NOMO-1 treated with dmso at 0.1 percent for 144 hours (cell line): Measurements from ENCODE around the gene SMAD6.

Experiments used
- DNase-seq: peaks from one replicate; lab custom pipeline; 2025; ENCODE audit not compliant: unreplicated experiment; lab: John Stamatoyannopoulos, UW

Gene SMAD6

DNA sequence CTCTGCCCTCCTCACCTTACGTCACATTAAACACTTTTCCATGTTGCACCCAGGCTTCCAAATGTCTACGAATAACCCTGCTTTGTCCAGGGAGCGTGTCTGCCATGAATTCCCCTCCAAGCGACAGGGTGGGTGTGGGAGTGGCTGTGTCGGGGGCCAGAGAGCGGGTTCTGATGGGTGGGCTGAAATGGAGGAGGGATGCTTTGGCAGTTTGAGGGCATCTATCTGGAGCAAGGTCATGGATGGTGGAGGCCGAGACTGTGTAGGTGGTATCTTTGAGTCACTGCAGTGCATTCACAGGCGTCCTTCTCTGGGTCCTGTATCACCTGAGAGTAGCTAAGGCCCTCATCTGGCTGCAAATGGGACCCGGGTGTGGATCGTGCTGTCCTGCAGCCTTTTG, 36.6 kb downstream of the SMAD6 start:
- DNase-seq, result no peak

DNA sequence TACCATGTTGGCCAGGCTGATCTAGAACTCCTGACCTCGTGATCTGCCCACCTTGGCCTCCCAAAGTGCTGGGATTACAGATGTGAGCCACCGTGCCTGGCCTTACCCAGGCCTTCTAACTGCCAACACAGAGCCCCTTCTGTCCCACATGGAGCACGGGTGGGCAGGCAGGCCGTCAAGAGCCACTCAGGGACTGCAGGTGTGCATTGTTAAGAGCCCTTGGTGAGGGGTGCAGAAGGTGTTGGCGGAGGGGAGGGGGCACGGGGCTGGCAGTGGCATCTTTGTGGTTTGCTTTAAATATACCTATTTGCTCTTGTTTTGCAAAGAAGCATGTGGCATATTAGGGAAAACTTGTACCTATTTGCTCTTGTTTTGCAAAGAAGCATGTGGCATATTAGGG, 37.3 kb downstream of the SMAD6 start:
- no peak for DNase-seq

- no peak for DNase-seq
Measured at GRCh38 chr15:66740802-66741201, 38.8 kb downstream of the SMAD6 start.

- no peak for DNase-seq
Measured at GRCh38 chr15:66741646-66742045, 39.6 kb downstream of the SMAD6 start.

DNA sequence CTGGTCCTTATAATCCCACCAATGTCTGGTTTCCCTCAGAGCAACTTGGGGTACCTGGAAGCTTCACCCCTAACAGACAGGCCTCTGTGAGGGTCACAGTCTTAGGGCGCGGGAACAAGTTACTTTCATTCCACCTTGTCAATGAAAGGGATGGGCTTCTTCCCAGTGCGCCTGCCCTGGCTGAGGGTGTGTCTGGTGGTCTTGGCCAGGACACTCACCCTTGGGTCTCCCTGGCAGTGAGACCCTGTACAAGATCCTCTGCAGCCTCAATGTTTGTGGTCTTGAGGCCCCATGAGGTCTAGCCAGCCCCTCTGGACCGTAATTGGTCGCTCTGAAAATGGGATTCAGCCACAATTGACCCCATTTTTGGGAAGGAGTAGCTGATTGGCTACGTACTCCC, 40.2 kb downstream of the SMAD6 start:
- DNase-seq, result no peak

DNA sequence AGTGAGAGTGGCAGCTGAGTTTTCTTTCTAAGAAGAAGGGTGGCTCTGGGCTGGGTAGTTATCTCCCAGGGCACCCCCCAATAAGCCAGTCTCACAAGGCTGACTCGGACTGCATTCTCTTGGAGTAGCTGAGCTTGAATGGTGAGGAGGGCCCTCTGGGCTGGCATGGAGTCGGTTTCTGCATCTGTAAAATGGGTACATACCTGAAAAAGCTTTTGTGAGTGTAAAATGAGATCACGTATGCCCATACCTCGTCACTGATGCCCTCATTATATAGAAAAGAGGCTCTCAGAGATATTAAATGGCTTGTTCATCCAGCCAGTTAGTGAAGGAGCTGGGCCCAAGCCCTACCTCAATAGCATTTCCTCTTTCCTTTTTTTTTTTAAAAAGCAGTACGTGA, 41.2 kb downstream of the SMAD6 start:
- no peak for DNase-seq

GRCh38 chr15:66743703-66744536, 41.9 kb downstream of the SMAD6 start:
- DNase-seq, result no peak

GRCh38 chr15:66744610-66745279, 42.7 kb downstream of the SMAD6 start:
- no peak for DNase-seq

DNA sequence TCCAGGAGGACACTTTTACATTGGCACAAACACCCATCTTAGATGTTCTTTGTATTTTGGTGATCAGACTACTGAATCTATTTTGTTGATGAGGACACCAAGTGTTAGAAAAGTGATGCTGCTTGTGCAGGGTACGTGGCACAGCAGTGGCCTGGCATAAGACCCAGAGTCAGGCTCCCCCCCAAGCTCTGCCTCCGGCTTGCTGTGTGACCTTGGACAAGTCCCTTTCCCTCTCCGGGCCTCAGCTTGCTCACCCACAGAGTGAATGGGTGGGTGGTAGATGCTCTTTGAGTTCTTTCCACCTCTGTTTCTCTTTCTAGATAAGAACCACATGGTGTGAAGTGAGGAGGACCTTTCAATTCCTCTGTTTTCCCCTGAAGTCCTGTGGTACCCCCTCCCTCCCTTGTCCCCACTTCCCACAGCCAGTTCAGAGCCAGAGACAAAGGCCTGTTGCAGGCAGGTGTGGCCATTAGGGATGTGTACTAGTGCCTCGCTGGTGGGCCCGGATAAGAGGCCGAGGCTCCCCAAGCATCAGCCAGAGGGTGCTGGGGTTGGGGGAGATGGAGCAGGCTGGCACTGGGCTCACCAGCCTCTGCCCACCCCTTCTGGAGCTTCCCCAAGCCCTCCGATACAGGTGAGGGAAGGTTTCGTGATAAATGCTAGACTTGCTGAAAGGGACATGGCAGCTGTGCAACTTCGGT, 43.6 kb downstream of the SMAD6 start:
- DNase-seq, result no peak

DNA sequence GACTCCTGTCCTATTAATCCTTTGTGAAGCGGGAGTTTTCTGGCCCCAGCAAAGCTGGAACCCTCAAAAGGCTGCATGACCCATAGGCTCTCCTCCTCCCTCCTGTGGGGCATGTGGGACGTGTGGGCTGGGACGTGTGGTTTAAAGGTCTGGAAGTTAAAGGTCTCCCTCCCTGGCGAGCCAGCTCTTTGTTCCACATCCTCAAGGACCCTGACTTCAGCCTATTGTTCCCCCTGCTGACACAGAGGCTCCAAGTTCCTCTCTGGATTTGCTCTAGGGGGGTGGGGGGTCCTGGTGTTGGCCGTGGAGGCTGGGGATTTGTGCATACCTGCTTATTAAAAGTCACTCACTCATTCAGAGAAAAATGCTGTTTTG, 44.2 kb downstream of the SMAD6 start:
- no peak for DNase-seq

GRCh38 chr15:66747223-66747622, 45.2 kb downstream of the SMAD6 start:
- DNase-seq, result no peak

DNA sequence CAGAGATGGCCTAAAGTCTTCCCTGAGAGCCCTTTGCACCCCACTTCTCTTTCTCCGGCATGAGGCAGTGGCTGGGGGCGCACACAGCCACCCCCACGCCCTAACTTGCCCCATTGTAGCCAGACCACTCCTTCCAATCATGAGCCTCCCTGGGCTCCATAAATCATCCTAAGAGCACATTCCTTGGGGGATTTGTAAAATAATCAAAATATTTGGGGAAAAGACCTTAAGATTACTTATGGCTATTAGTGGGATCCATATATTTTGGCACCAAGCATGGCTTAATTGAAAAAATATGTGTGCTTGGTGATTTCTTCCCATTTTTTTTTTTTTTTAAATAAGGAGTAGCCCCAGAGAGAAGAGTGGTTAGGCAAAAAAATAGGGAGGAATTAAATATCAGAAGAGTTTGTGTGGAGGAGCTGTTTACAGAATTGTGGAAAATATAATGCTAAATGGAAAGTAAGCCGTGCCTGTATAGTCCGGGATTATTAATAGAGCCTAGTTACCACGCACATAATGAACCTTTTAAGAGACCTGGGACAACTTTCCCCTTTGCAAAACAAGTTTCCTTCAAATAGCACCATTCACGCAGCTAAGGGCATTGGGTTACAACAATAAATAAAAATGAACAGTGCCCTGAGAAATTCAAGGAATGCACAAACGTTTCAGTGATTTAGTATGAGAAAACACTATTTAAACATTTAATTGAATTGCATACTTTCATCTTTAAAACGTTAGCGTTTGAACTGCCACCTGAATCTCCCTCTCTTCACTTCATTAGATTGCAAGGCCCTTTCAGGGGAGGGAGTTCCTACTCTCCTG, 46.1 kb downstream of the SMAD6 start:
- no peak for DNase-seq

DNA sequence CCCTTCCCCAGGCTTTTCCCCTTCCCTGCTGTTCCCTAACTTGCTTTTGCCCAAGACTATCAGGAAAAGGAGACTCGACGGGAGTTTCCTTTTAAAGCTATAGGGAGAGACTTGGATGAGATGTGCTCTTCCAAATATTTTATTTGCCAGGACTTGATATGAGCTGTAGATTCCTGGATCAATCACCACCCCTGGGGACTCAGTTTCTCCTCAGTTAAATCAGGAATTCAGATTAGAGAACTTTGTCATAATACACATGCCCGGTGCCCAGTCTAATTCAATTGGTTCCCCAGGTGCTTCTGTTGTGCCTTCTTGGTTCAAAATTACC, 46.6 kb downstream of the SMAD6 start:
- no peak for DNase-seq

DNA sequence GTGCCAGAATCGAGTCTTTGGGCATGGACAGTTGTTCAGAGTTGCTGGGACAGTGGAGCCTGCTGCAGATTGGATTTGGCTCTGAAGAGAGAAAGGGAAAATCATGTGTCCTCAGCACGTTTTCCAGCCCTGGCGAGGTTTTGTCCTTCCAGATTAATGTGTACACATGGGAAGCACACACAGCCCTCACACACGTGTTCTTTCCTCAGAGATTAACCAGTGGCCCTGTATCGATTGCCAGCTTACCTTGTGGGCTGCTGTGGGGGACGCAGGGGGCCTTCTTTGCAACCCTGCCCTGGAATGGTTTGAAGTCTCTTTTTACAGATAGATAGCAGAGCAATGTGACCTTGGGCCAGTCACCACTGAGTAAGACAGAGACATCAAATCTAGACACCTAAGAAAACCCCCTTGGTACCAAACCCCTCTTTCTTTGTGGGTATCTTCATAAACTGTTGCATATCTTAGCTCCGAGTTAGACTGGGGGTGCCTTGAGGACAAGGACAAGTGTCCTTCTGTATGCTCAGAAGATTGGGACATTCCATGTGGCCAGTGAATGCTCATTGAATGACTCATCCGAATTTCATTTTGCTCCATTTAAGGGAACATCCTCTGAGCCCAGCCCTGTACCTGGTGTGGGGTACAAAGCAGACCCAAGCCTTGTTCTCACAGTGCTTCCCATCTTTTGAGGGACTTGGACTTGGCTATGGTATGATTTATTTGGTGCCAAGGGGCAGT, 48.0 kb downstream of the SMAD6 start:
- DNase-seq, result no peak

DNA sequence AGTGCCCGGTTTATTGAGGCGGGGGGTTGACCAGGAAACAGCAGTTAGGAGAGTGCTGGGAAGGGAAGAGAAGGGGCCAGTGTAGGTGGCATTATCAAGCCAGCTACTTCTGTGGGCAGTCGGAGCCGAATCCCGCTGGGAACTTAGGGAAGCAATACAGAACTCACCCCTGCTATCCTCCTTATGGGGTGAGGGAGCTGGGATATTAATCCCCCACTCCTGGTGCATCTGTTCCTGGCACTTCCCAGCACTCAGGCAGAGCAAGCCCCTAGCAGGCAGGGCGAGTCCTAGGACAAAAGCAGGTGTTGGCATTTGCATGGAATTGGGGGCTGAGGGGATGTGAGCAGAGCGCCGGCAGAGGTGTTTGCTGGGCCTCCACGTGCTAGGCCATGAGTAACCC, 48.6 kb downstream of the SMAD6 start:
- no peak for DNase-seq

- no peak for DNase-seq
Measured at GRCh38 chr15:66751579-66751978, 49.5 kb downstream of the SMAD6 start.

- DNase-seq, result no peak
Measured at GRCh38 chr15:66752078-66752477, 50.0 kb downstream of the SMAD6 start.

DNA sequence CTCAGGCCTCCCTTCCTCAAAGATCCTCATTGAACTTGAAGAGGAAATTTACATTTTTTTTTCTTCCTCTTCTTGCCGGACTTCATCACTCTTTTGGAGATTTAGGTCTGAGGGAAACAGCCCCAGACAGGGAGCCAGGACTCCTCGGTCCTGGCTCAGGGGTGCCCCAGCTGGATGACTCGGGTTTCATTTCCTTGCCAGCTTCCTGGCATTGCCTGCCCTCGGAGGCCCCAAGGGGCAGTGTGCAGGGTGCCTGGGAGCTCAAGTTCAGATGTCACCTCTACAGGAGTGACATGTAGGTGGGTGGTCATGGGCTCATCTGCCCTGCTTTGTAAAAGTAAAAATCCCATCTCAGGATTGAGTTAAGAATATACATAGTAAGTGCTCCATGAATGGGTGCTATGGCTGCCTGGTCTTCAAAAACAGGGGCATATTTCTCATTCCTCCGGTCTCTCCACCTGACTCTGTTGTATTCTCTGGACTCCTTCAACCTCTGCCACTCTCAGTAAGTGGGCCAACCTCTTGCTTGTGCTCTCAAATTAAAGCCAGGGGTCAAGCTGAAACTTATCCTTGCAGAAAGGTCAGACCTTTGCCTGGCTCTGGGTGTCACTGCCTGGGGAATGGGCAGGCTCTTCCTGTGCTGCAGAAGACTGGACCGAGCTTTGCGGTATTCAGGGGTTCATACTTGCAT, 51.8 kb downstream of the SMAD6 start:
- no peak for DNase-seq

- DNase-seq, result no peak
Measured at GRCh38 chr15:66754789-66755188, 52.8 kb downstream of the SMAD6 start.
